ENCODE results near the gene NLRC3.

DNA sequence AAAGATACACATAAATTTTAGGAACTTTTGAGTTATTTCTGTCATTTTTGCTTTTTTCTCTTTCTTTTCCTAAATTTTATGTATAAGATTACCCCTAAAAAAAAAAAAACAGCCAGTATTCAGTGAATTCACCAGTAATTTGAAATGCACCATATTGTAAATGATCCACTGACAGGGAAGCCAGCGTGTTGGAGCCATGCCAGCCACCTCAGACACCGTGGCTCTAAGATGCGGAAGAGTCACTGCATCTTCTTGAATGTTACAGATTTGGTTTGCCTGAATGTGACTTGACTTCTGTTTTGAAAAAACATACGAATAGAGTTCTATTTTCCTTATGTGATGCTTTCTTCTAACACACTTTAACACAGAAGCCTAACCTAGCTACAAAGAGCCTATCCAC lies 39.0 kb downstream of the NLRC3 start:
- TF ChIP-seq, protein P1, sequence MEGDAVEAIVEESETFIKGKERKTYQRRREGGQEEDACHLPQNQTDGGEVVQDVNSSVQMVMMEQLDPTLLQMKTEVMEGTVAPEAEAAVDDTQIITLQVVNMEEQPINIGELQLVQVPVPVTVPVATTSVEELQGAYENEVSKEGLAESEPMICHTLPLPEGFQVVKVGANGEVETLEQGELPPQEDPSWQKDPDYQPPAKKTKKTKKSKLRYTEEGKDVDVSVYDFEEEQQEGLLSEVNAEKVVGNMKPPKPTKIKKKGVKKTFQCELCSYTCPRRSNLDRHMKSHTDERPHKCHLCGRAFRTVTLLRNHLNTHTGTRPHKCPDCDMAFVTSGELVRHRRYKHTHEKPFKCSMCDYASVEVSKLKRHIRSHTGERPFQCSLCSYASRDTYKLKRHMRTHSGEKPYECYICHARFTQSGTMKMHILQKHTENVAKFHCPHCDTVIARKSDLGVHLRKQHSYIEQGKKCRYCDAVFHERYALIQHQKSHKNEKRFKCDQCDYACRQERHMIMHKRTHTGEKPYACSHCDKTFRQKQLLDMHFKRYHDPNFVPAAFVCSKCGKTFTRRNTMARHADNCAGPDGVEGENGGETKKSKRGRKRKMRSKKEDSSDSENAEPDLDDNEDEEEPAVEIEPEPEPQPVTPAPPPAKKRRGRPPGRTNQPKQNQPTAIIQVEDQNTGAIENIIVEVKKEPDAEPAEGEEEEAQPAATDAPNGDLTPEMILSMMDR (IDR thresholded peaks at IDR 0.05): no peak
- TF ChIP-seq EZH2 (IDR thresholded peaks at IDR 0.05; ENCODE audit: borderline replicate concordance, insufficient read depth, low read depth, low read length, poor library complexity, severe bottlenecking): no peak
